HG03565 (cell line): Measurements from ENCODE around the gene RAB40B.
"Not testable (repeated sequence)": the region's sequence is repeated elsewhere in the genome, so short reads cannot be mapped to it uniquely, and the experiment has no call there.

Experiments used
- ATAC-seq: cut with Tn5 transposase; IDR thresholded peaks from one replicate; pipeline ENCODE4 v1.9.1; 2021; ENCODE audit warnings: mild to moderate bottlenecking, moderate library complexity; ENCODE audit not compliant: unreplicated experiment

Gene RAB40B

DNA sequence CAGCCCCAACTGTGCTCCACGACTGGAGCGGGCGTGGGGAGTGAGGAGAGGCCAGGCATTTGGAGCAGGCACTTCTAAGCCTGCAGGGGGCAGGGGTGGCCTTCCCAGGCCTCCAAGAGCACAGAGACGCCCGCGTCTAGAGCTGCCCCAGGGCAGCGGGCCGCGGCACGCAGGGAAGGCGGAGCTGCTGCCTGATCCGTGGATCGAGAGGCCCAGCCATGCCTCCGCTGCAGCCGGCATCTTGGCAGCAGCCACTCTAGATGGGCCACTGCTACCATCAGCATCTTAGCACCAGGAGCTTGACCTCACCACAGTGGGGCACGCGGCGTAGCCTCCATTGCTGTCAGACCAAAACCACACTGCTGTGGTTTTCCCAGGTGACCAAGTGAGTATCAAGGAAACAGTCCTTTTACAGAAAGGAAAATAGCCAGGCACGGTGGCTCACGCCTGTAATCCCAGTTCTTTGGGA is 29.8 kb downstream of the RAB40B start:
- no peak for ATAC-seq

- ATAC-seq, result no peak
These were observed 30.4 kb downstream of the RAB40B start for GRCh38 chr17:82668024-82668630.

- ATAC-seq, result no peak
These were observed 30.9 kb downstream of the RAB40B start for GRCh38 chr17:82667668-82668000.

DNA sequence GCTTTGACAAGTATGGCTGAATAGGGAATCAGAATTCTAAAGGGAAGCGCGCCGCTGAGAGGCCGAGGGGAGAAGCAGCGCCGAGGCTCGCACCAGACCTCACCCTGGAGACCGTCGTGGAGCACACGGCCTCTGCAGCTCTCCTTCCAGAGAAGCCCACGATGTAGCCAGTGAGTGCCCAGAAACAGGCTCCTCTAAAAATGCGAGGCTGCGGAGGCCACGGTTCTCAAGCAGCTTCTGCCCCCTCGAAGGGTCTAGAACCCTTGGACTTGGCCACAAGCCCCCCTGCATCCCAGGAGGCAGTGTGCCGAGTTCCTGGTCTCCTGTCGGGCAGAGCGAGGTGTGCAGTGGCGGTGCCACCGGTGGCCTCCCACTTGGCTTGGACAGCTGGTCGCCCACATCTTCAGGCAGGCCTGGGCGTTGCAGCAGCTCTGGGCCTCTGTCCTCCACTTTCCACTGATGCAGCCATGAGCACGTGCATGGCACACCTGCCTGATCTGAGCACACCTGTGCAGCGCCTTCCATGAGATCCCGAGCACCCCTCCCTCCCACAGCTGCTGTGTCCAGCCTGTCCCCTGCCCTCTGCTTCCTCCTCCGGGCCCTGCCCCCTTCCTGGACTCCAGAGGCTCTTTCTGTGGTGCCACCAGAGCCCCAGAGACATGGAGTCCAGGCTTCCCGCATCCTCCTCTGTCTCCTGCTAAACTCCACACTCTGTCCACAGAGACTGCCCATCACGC is 31.4 kb downstream of the RAB40B start:
- ATAC-seq, result no peak

DNA sequence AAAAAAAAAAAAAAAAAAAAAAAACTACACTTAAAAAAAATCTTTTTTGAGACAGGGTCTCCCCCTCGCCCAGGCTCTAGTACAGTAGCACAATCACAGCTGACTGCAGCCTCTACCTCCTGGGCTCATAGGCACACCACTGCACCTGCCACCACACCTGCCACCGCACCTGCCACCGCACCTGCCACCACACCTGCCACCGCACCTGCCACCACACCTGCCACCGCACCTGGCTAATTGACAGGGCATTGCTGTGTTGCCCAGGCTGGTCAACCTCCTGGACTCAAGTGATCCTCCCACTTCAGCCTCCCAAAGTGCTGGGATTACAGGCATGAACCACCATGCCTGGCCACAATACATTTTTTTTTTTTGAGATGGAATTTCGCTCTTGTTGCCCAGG is 32.6 kb downstream of the RAB40B start:
- no peak for ATAC-seq

DNA sequence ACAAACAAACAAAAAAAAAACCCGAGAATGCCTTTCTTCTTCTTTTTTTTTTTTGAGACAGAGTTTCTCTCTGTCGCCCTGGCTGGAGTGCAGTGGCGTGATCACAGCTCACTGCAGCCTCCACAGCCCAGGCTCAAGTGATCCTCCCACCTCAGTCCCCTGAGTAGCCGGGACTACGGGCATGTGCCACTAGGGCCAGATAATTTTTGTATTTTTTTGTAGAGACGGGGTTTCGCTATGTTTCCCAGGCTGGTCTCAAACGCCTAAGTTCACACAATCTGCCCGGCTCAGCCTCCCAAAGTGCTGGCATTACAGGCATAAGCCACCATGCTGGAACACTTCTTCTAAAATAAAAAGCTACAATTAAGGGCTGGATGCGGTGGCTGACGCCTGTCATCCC is 33.3 kb downstream of the RAB40B start:
- ATAC-seq, result no peak

DNA sequence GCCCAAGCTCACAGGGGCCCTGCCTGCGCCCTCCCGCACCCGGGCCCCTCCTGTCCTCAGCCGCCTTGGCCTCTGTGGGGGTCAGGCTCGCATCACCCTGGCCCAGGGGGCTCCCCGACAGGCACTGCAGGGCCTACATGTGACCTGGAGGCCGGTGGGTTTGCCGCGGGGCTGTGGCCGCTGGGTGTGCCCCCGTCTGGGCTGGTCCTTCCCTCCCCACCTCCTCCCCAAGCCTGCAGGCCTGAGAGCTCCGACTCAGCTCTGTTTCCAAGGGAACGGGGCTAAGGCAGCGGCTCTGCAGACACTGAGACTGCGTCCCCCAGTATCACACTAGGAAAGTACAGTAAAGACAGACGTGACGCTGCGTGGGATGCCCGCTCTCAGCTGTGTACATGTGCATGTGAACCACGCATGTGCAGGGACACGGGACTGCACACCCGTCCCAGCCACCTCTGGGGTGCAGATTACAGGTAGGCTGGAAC is 33.8 kb downstream of the RAB40B start:
- no peak for ATAC-seq

GRCh38 chr17:82664276-82664575 is 34.3 kb downstream of the RAB40B start:
- ATAC-seq, result no peak

- ATAC-seq, result no peak
These were observed 34.9 kb downstream of the RAB40B start for GRCh38 chr17:82663381-82664275.

GRCh38 chr17:82662711-82663261 is 35.7 kb downstream of the RAB40B start:
- ATAC-seq, result no peak

DNA sequence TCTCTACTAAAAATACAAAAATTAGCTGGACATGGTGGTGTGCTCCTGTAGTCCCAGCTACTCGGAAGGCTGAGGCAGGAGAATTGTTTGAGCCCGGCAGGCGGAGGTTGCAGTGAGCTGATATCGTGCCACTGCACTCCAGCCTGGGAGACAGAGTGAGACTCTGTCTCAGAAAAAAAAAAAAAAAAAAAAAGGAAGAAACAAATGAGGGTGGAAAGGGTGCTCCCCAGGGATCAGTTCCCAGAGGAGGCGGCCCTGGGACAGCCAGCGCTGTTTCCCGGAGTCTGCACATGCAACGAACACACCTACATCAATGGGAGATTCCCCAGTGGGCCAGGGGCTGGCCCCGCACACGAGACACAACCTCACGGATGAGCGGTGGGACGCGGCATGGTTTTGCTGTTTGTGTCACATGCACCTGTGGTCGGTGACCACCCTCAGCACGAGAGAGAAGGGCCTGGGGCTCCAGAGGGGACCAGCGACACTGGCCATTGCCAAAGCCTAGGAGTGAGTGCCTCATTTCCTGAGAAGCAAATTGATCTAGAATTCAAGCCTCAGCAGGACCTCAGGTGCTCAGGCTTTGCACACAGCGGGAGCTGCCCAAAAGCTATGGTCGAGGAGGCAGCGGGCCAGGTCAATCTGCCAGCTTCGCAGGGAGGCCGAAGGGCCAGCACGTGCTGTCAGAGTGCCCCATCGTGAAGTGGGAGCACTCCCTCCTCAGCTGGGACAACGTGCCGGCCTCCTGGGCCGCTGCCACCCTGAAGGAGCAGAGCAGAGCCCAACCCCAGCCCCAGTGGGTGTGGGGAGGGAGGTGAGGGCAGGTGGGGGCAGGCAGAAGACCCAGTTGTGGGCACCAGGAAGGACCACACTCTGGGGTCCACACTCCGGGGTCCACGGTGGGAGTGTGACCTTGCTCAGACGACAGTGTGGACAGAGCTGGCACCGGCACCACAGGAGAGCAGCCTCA is 36.5 kb downstream of the RAB40B start:
- no peak for ATAC-seq

- no peak for ATAC-seq
These were observed 38.6 kb downstream of the RAB40B start for GRCh38 chr17:82659886-82660285.

GRCh38 chr17:82658796-82659452 is 39.6 kb downstream of the RAB40B start:
- ATAC-seq, result no peak

DNA sequence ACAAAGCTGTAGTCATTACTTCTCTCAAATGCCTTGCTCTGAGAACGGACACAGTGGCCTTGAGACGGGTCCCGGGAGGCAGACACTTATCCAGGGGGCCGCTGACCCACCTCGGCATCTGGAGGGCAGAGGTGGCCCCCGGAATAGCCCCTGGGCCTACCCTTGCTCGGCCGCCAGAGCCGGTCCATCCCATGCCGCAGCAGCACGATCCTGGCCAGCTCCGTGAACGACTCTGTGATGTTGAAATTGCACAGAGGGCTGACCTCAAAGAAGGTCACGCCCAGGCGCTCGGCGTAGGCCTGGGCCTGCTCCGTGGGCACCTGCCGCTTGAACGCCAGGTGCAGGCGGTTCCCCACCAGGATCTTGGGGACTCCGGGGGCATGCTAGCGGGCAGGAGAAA is 40.2 kb downstream of the RAB40B start:
- no peak for ATAC-seq

DNA sequence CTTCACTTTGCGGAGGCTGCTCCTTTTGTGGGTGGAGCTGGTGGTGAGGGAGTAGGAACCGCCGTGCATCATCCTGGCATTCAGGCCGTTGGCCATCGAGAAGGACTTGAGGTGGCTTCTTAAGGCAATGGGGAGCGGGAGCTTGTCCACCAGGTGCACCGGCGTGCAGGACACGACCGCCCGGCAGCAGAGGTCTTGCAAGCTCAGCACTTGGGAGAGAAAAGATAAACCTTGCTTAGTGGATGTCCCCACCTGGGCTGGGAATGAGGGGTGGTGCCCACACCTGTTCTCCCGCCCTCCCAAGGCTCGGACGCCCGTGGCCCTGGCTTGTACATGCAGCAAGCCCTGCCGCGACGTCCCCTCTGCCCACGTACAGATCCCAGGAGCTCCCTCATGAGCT is 40.6 kb downstream of the RAB40B start:
- no peak for ATAC-seq

- ATAC-seq, result no peak
These were observed 42.2 kb downstream of the RAB40B start for GRCh38 chr17:82656266-82656665.

DNA sequence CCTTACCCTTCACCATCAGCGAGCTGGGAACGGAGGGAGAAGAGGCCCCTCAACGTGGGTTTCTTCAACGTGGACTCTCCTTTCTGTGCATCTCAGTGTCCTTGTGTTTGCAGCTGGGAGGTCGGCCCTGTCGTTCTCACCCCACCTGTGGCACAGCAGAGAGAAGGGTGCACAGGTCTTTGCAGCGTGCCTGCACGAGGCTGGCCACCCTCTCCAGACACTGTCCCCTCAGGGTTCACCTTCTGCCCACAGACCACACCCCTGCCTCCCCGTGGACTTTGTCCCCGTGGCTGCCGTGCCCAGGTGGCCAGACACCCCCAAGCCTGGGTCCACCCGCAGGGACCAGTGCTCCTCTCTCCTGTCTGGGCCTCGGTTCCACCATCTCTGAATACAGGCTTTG is 43.0 kb downstream of the RAB40B start:
- ATAC-seq, result no peak

GRCh38 chr17:82655038-82655479 is 43.4 kb downstream of the RAB40B start:
- ATAC-seq, result no peak

- ATAC-seq, result not testable (repeated sequence)
These were observed 43.9 kb downstream of the RAB40B start for GRCh38 chr17:82654611-82655010.
